Measurements from ENCODE around the gene LRWD1.

DNA sequence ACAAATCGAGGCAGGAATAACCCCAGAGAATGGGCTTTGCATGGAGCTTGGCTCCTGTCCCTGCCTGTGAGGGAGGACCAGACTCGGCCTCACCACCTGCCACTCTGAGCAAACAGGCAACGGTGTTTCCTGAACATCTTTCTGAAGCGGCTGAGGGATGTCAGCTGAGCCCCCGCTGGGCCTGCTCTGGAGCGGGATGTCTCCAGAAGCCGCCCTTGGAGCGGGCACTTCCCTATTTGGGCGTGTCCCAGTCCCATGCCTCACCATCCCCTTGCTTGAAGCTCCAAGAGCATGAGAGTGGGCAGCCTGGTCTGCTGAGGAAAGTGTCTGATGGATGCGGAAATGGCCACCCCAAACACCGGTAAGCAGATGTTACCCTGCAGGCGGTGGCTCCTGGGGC is 10.3 kb upstream of the LRWD1 start:
- TF ChIP-seq, protein P1, sequence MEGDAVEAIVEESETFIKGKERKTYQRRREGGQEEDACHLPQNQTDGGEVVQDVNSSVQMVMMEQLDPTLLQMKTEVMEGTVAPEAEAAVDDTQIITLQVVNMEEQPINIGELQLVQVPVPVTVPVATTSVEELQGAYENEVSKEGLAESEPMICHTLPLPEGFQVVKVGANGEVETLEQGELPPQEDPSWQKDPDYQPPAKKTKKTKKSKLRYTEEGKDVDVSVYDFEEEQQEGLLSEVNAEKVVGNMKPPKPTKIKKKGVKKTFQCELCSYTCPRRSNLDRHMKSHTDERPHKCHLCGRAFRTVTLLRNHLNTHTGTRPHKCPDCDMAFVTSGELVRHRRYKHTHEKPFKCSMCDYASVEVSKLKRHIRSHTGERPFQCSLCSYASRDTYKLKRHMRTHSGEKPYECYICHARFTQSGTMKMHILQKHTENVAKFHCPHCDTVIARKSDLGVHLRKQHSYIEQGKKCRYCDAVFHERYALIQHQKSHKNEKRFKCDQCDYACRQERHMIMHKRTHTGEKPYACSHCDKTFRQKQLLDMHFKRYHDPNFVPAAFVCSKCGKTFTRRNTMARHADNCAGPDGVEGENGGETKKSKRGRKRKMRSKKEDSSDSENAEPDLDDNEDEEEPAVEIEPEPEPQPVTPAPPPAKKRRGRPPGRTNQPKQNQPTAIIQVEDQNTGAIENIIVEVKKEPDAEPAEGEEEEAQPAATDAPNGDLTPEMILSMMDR (IDR thresholded peaks at IDR 0.05) = no peak
- TF ChIP-seq POLR2A (IDR thresholded peaks at IDR 0.05) = no peak
